HUES6 (cell line): ENCODE results near the gene GADL1.

Experiments
- H3K27ac ChIP-seq: 2 replicates; pipeline ENCODE4 v1.7.0; 2013; ENCODE audit warnings: low read depth, mild to moderate bottlenecking, low read length, inconsistent platforms
- H3K27me3 ChIP-seq: 2 replicates; pipeline ENCODE4 v1.6.1; 2013; ENCODE audit warnings: low read length; ENCODE audit not compliant: control insufficient read depth, insufficient read depth
- H3K36me3 ChIP-seq: 2 replicates; pipeline ENCODE4 v1.6.1; 2013; ENCODE audit warnings: low read length; ENCODE audit not compliant: control insufficient read depth, insufficient read depth
- H3K4me1 ChIP-seq: 2 replicates; pipeline ENCODE4 v1.6.1; 2013; ENCODE audit warnings: low read length; ENCODE audit not compliant: control insufficient read depth, insufficient read depth
- H3K4me3 ChIP-seq: 2 replicates; pipeline ENCODE4 v1.5.1; 2013; ENCODE audit warnings: low read depth, low read length
- H3K9ac ChIP-seq: one replicate; pipeline ENCODE4 v1.6.1; 2013; ENCODE audit warnings: mild to moderate bottlenecking, low read length
- H3K9me3 ChIP-seq: 2 replicates; pipeline ENCODE4 v1.6.1; 2013; ENCODE audit warnings: low read depth, low read length; ENCODE audit not compliant: control insufficient read depth, insufficient read depth

The GADL1 gene

DNA sequence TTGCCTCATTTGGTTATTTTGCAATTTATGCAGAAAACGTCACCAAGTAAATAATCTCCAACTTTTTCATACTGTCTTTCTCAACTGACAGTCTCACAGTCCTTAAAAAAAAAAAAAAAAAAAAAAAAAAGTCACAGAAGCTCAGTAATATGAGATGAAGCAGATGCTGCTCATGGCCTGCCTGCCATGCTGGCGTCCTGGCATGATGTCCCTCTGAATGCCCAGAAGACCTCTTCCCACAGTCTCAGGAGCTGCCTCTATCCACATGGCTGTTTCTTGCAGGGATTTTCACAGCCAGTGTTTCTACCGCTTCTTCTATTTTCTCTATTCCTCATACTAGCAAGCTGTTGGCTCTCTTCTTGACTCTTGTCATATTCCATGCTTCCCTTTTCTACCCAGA lies 200.3 kb downstream of the GADL1 start:
- Histone ChIP-seq H3K4me1 (peaks cover 29% of the 10 kb centered on the region), H3K36me3 (peaks cover 33% of the 10 kb centered on the region), H3K4me3 (no peak overlapping the region), H3K9ac (no peak overlapping the region), H3K27ac (no peak overlapping the region), H3K9me3 (no peaks in the 10 kb centered on the region), H3K27me3 (no peaks in the 10 kb centered on the region)

- H3K36me3 ChIP-seq, result peaks cover 38% of the 10 kb centered on the region
- H3K4me3 ChIP-seq, result no peak overlapping the region
- no peak overlapping the region for H3K9ac ChIP-seq
- peaks cover 29% of the 10 kb centered on the region for H3K4me1 ChIP-seq
- H3K27ac ChIP-seq, result no peak overlapping the region
- no peaks in the 10 kb centered on the region for H3K27me3 ChIP-seq
- H3K9me3 ChIP-seq, result no peaks in the 10 kb centered on the region
Measured at GRCh38 chr3:30693470-30694120, 200.9 kb downstream of the GADL1 start.

GRCh38 chr3:30692498-30693130 lies 201.8 kb downstream of the GADL1 start:
- Histone ChIP-seq H3K36me3 (peaks cover 43% of the 10 kb centered on the region), H3K27ac (no peak overlapping the region)

GRCh38 chr3:30691944-30692343 lies 202.5 kb downstream of the GADL1 start:
- Histone ChIP-seq H3K27ac (no peak overlapping the region), H3K9ac (no peak overlapping the region), H3K36me3 (peaks cover 48% of the 10 kb centered on the region), H3K9me3 (no peaks in the 10 kb centered on the region), H3K27me3 (no peaks in the 10 kb centered on the region), H3K4me1 (peaks cover 30% of the 10 kb centered on the region), H3K4me3 (no peak overlapping the region)

More at GRCh38 chr3:30692498-30693130, 201.8 kb downstream of the GADL1 start:
- no peaks in the 10 kb centered on the region for H3K9me3 ChIP-seq
- H3K4me1 ChIP-seq, result peaks cover 32% of the 10 kb centered on the region
- H3K27me3 ChIP-seq, result no peaks in the 10 kb centered on the region
- no peak overlapping the region for H3K4me3 ChIP-seq
- no peak overlapping the region for H3K9ac ChIP-seq

DNA sequence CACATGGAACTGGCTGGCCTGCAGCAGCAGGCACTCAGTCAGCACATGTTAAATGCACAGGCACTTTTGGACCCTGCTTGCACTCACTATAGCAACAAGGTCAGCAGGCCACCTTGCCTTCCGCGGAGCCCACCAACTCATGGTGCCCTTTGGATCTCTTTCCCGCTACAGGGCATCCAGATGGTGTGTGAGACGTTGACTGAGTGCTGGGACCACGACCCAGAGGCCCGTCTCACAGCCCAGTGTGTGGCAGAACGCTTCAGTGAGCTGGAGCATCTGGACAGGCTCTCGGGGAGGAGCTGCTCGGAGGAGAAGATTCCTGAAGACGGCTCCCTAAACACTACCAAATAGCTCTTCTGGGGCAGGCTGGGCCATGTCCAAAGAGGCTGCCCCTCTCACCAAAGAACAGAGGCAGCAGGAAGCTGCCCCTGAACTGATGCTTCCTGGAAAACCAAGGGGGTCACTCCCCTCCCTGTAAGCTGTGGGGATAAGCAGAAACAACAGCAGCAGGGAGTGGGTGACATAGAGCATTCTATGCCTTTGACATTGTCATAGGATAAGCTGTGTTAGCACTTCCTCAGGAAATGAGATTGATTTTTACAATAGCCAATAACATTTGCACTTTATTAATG lies 203.1 kb downstream of the GADL1 start:
- Histone ChIP-seq H3K27me3 (no peaks in the 10 kb centered on the region), H3K9me3 (no peaks in the 10 kb centered on the region), H3K4me3 (no peak overlapping the region), H3K4me1 (peaks cover 25% of the 10 kb centered on the region), H3K36me3 (peaks cover 51% of the 10 kb centered on the region), H3K9ac (no peak overlapping the region), H3K27ac (no peak overlapping the region)

DNA sequence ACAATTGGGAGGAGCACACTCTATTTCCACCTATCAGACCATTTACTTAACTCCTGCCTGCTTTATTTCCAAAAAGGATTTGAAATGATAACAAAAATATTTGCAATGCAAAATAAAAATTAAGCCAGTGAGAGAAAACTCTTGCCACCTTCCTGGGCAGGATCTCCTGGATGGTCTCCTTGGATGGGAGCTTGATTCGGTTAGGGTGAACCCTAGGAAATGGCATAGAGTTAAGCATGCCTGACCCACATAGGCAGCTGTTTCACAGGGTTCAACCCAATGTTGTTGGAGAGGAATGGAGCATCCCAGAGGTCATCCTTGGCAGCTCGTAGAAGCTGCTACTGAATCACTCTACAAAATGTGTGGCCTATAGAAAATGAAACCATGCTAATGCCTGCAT lies 204.3 kb downstream of the GADL1 start:
- peaks cover 13% of the 10 kb centered on the region for H3K4me1 ChIP-seq
- no peaks in the 10 kb centered on the region for H3K9me3 ChIP-seq
- no peak overlapping the region for H3K4me3 ChIP-seq
- H3K27ac ChIP-seq, result no peak overlapping the region
- no peak overlapping the region for H3K9ac ChIP-seq
- no peaks in the 10 kb centered on the region for H3K27me3 ChIP-seq
- peaks cover 51% of the 10 kb centered on the region for H3K36me3 ChIP-seq

- Histone ChIP-seq H3K4me3 (no peak overlapping the region), H3K9ac (no peak overlapping the region), H3K9me3 (no peaks in the 10 kb centered on the region), H3K27ac (no peak overlapping the region), H3K27me3 (no peaks in the 10 kb centered on the region), H3K4me1 (peaks cover 9% of the 10 kb centered on the region), H3K36me3 (peaks cover 51% of the 10 kb centered on the region)
Measured at GRCh38 chr3:30688776-30689641, 205.5 kb downstream of the GADL1 start.

- Histone ChIP-seq H3K4me1 (peaks cover 8% of the 10 kb centered on the region), H3K9ac (no peak overlapping the region), H3K27ac (no peak overlapping the region)
Measured at GRCh38 chr3:30687930-30688570, 206.4 kb downstream of the GADL1 start.

GRCh38 chr3:30686799-30687198 lies 207.7 kb downstream of the GADL1 start:
- Histone ChIP-seq H3K36me3 (peaks cover 46% of the 10 kb centered on the region), H3K27ac (no peak overlapping the region), H3K9me3 (no peaks in the 10 kb centered on the region), H3K4me3 (no peak overlapping the region), H3K9ac (no peak overlapping the region), H3K4me1 (peaks cover 6% of the 10 kb centered on the region), H3K27me3 (no peaks in the 10 kb centered on the region)

More at GRCh38 chr3:30687930-30688570, 206.4 kb downstream of the GADL1 start:
- Histone ChIP-seq H3K36me3 (peaks cover 55% of the 10 kb centered on the region), H3K4me3 (no peak overlapping the region), H3K27me3 (no peaks in the 10 kb centered on the region), H3K9me3 (no peaks in the 10 kb centered on the region)

GRCh38 chr3:30686176-30686575 lies 208.3 kb downstream of the GADL1 start:
- no peaks in the 10 kb centered on the region for H3K27me3 ChIP-seq
- H3K27ac ChIP-seq, result no peak overlapping the region
- no peak overlapping the region for H3K9ac ChIP-seq
- peaks cover 41% of the 10 kb centered on the region for H3K36me3 ChIP-seq
- no peak overlapping the region for H3K4me3 ChIP-seq
- no peaks in the 10 kb centered on the region for H3K9me3 ChIP-seq
- peaks cover 12% of the 10 kb centered on the region for H3K4me1 ChIP-seq
